Measurements from ENCODE around the gene LRRC27.

DNA sequence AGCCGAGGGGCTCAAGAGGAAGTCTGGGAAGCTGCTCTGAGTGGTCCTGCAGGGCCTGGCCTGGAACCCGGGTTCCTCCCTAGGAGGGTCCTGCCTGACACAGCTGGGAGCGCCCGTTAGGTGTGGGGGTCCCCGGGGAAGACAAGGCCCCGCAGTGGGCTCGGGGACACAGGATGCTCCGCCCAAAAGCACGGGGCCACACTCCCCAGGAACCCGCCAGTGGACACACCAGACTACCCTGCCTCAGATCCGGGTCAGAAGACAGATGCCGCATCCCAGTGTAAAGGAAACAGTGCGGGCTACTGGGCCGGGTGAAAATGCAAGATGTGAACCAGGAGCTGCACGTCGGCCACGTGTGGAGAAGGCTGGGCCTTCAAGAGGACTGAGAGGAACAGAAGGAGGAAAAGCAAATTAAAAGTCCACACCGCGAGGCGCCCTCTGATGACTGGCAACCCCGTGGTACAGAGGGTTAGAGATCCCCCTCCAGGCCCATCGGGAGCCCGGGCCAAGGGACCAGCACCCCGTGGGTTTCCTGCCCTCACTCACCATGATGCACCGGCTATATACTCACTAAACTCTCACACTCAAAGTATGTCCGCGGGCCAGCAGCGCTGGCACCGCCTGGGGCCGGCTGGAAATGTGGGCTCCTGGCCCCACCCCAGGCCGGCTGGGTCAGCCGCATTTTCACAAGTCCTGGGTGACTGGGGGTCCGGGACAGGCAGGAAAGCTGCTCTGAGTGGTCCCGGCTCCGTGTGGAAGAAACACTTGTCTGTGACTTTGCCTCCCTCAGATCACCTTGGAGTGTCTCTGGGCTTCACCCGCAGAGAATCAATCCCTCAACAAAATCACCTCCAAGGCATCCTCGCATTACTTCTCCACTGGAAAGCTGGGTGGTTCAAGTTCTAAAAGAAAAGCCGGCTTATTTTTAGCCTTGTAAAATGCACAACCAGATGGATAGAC is 30.3 kb upstream of the LRRC27 start:
- TF ChIP-seq, protein P1, sequence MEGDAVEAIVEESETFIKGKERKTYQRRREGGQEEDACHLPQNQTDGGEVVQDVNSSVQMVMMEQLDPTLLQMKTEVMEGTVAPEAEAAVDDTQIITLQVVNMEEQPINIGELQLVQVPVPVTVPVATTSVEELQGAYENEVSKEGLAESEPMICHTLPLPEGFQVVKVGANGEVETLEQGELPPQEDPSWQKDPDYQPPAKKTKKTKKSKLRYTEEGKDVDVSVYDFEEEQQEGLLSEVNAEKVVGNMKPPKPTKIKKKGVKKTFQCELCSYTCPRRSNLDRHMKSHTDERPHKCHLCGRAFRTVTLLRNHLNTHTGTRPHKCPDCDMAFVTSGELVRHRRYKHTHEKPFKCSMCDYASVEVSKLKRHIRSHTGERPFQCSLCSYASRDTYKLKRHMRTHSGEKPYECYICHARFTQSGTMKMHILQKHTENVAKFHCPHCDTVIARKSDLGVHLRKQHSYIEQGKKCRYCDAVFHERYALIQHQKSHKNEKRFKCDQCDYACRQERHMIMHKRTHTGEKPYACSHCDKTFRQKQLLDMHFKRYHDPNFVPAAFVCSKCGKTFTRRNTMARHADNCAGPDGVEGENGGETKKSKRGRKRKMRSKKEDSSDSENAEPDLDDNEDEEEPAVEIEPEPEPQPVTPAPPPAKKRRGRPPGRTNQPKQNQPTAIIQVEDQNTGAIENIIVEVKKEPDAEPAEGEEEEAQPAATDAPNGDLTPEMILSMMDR (IDR thresholded peaks at IDR 0.05; ENCODE audit: insufficient read depth, low read length, poor library complexity, severe bottlenecking): no peak
- no peak for TF ChIP-seq EZH2phosphoT487 (conservative IDR thresholded peaks at IDR 0.05; ENCODE audit: low read length)

All from SU-DHL-6 (cell line).